HG03558 (cell line): ENCODE data around the gene ITGB5.

Source experiments
- ATAC-seq: cut with Tn5 transposase; IDR thresholded peaks from one replicate; pipeline ENCODE4 v1.9.1; 2021; ENCODE audit warnings: moderate number of reproducible peaks; ENCODE audit not compliant: unreplicated experiment; ENCODE audit errors: extremely low read depth

The ITGB5 gene

GRCh38 chr3:124714223-124714853, 172.8 kb downstream of the ITGB5 start:
- no peak for ATAC-seq
